ENCODE data around the gene CAD. TPM values are rescaled to one million over a fixed set of nuclear protein-coding genes. Genes with fewer than 3 reads are reported as not detected.

Gene CAD
- total RNA-seq, 1 donor from 2014 or later = 11.0 TPM

Other genes starting within 250 kb of the CAD start
- 43.1 TPM for gene MAPRE3, start 246.7 kb upstream of the CAD start, total RNA-seq
- gene TMEM214, start 184.4 kb upstream of the CAD start, total RNA-seq = 40.3 TPM
- 11.7 TPM for gene AGBL5, start 165.7 kb upstream of the CAD start, total RNA-seq
- 339 TPM for gene OST4, start 145.7 kb upstream of the CAD start, total RNA-seq
- gene EMILIN1, start 138.8 kb upstream of the CAD start, total RNA-seq = 21.0 TPM
- gene KHK, start 130.6 kb upstream of the CAD start, total RNA-seq = 1.1 TPM
- 0.48 TPM for gene CGREF1, start 98.2 kb upstream of the CAD start, total RNA-seq
- gene ABHD1, start 93.6 kb upstream of the CAD start, total RNA-seq = 1.1 TPM
- gene PREB, start 82.7 kb upstream of the CAD start, total RNA-seq = 40.4 TPM
- gene PRR30, start 78.0 kb upstream of the CAD start, total RNA-seq = not detected
- gene TCF23, start 68.4 kb upstream of the CAD start, total RNA-seq = not detected
- gene ATRAID, start 5.3 kb upstream of the CAD start, total RNA-seq = 131 TPM
- gene SLC5A6, start 5.1 kb upstream of the CAD start, total RNA-seq = 11.4 TPM
- gene SLC30A3, start 45.7 kb downstream of the CAD start, total RNA-seq = 10.2 TPM
- gene DNAJC5G, start 58.1 kb downstream of the CAD start, total RNA-seq = 1.6 TPM
- gene TRIM54, start 65.1 kb downstream of the CAD start, total RNA-seq = 218 TPM
- 2.1 TPM for gene UCN, start 91.1 kb downstream of the CAD start, total RNA-seq
- 69.3 TPM for gene MPV17, start 105.7 kb downstream of the CAD start, total RNA-seq
- 23.9 TPM for gene GTF3C2, start 139.4 kb downstream of the CAD start, total RNA-seq
- gene EIF2B4, start 153.0 kb downstream of the CAD start, total RNA-seq = 34.9 TPM
- 80.3 TPM for gene SNX17, start 153.2 kb downstream of the CAD start, total RNA-seq
- 10.6 TPM for gene ZNF513, start 163.4 kb downstream of the CAD start, total RNA-seq
- 32.0 TPM for gene PPM1G, start 192.2 kb downstream of the CAD start, total RNA-seq
- gene NRBP1, start 211.3 kb downstream of the CAD start, total RNA-seq = 64.6 TPM
- gene KRTCAP3, start 225.0 kb downstream of the CAD start, total RNA-seq = not detected